OCI-LY1 (cell line): ENCODE measurements around the gene AFAP1L1.

Source experiments
- EZH2 ChIP-seq: fragments of 200-600 bp; sonication (generic), shearing (Covaris generic); IDR thresholded peaks from 2 replicates; pipeline ENCODE4 v1.8.0; 2017; ENCODE audit warnings: borderline replicate concordance, mixed run types, mild to moderate bottlenecking, antibody characterized with exemption, low read length, moderate library complexity, mixed read lengths
- TF ChIP-seq, protein P1 (sequence below): fragments of 200-600 bp; sonication (generic), shearing (Covaris generic); IDR thresholded peaks from 2 replicates; pipeline ENCODE4 v1.5.1; 2017; ENCODE audit warnings: mild to moderate bottlenecking, antibody characterized with exemption, low read length, moderate library complexity, mixed read lengths

DNA sequence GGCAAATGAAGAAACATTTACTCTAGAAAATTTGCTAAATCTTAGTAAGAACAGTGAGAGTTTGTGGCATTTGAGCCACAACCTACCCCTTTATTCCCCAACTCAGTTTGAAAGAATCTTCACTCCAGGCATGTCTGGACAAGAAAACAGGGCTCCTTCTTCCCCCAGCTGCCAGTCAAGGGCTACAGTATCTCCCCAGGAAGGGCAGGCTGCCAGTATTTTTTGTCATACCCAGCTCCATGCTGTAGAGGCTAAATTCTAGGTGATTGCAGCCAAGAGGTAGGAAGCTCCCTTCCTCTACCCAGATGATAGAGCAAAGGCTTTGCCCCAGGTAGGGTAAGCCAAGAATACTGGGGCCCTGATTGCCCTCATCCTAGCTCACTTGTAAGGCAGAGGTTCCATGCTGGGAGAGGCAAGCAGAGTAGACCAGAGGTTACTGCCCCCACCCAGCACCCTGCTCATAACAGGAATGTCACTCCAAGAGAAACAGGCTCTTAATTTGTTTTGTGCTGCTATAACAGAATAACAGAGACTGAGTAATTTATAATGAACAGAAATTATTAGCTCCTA, 53.6 kb downstream of the AFAP1L1 start:
- TF ChIP-seq, protein P1, sequence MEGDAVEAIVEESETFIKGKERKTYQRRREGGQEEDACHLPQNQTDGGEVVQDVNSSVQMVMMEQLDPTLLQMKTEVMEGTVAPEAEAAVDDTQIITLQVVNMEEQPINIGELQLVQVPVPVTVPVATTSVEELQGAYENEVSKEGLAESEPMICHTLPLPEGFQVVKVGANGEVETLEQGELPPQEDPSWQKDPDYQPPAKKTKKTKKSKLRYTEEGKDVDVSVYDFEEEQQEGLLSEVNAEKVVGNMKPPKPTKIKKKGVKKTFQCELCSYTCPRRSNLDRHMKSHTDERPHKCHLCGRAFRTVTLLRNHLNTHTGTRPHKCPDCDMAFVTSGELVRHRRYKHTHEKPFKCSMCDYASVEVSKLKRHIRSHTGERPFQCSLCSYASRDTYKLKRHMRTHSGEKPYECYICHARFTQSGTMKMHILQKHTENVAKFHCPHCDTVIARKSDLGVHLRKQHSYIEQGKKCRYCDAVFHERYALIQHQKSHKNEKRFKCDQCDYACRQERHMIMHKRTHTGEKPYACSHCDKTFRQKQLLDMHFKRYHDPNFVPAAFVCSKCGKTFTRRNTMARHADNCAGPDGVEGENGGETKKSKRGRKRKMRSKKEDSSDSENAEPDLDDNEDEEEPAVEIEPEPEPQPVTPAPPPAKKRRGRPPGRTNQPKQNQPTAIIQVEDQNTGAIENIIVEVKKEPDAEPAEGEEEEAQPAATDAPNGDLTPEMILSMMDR = no peak
- TF ChIP-seq EZH2 = no peak
